A549 treated with AZD2906 at 1 μM for 4 hours (cell line): Measurements from ENCODE around the gene ACSF2. TPM values are rescaled to one million over a fixed set of nuclear protein-coding genes. Genes with fewer than 3 reads are reported as not detected.

Experiments used
- total RNA-seq: library from RNA; stranded (reverse); fragments of 200-300 nt; extraction: Qiagen RNA extraction; gene quantifications from 5 replicates; pipeline ENCODE4 v1.2.3, GENCODE V29; 2022

The ACSF2 gene, protein sequence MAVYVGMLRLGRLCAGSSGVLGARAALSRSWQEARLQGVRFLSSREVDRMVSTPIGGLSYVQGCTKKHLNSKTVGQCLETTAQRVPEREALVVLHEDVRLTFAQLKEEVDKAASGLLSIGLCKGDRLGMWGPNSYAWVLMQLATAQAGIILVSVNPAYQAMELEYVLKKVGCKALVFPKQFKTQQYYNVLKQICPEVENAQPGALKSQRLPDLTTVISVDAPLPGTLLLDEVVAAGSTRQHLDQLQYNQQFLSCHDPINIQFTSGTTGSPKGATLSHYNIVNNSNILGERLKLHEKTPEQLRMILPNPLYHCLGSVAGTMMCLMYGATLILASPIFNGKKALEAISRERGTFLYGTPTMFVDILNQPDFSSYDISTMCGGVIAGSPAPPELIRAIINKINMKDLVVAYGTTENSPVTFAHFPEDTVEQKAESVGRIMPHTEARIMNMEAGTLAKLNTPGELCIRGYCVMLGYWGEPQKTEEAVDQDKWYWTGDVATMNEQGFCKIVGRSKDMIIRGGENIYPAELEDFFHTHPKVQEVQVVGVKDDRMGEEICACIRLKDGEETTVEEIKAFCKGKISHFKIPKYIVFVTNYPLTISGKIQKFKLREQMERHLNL
- 11.0 to 13.9 TPM (median 12.7 TPM) in 5 replicates for total RNA-seq

DNA sequence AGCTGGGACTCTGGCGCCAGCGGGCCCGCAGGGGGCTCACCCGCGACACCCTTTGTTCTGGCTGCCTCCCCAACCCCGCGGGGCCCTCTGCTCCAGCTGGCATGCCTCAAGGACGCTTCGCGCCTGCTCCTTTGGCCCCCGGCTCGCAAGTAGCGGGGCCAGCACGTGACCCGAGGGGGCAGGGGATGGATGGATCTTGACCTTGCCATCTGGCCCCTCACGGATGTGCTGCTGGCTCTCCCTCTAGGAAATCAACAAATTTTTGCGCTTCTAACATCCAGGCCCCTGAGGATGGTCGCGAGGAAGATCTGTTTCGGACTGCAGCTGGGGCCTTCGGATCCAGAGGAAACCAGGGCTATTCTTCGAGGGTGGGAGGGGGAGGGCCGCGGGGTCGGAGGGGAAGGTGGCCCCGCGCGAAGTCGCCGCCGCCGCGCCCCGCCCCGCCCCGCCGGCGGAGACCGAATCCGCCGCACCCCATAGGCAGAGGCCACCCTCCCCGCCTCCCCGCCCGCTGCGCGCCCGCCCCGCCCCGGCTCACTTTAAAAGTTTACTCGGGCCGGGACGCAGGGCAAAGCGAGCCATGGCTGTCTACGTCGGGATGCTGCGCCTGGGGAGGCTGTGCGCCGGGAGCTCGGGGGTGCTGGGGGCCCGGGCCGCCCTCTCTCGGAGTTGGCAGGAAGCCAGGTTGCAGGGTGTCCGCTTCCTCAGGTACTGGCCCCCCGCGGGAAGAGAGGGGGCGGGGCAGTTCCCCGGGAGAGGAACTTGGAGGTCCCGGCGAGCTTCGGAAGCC lies at the start of gene ACSF2:
Gene ACSF2, plus strand, starts transcription at position 537 of the 790 bp plus-strand sequence. Its CDS starts 44 bp downstream, at position 581.

DNA sequence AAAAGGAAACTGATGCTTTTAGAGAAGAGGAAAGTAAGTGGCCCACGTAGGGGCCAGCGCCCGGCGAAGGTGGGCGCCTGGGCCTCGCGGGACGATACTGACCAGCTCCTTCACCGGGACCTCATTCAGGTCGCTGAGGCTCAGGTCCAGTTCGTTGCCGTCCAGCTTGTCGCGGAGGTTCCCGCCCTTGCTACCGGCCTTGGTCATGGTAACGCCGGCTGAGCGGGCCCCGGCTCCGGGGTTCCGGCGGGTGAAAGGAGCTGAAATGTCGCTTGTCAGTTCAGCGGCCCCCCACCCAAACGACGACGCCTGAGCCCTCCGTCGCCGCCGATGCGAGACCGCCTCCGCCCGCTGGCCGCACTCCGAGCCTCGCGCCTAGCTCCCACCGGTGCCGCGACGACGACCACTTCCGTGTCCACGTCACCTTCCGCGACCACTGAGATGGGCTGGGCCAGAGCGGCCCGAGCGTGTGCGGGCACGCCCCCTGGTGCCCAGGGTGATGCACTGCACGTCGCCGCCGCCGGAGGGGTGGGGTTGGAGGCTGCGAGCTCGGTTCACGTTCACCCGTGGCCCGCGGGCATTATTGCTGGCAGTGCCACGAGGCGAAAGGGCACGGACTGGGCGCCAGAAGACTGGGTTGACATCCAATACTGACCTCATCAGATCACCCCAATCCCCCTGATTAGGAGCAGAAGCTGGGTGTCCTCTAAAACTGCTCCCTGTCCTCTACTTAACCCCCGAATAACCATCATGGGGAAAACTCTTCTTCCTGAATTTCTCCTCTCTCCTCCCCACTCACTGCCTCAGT lies 28.7 kb upstream of the ACSF2 start, which contains the start of gene LRRC59:
Gene LRRC59, minus strand, starts transcription at position 413 of the 808 bp plus-strand sequence. Its CDS starts 206 bp downstream, at position 207.

DNA sequence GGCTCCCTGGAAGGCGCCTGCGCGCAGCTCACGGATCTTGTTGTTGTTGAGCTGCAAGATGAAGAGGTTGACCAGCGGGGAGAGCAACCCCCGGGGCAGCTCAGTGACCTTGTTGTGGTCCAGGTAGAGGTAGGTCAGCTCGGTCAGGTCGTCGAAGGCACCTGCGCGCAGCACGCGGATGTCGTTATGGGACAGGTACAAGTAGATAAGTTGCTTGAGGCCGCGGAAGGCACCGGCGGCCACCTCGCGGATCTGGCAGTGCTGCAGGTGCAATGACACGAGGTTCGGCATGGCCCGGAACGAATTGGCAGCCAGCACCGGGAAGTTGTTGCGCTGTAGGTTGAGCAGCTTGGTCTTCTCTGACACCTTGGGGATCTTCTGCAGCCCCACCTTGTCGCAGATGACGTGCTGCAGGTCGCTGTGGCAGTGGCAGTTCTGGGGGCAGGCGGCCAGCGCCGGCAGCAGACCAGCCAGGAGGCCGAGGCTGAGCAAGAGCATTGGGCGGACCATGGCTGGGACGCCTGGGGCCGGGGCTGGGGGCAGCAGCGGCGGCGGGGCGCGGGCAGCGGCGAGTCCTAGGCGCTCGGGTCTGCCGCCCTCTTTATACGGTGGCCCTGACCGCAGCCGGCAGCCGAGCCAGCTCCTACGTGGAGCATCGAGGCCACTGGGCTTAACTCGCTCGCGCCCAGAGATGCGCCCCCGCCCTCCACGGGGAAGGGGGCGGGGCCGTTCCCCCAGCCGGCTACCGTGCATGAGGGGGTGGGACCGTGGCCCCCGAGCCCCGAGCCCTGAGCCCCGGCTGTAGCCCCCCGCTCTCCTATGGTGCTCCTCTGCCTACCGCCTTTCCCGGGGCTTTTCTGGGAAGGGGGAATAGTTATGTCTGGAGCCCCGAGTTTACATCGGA lies 42.5 kb downstream of the ACSF2 start, which contains the start of gene CHAD:
Gene CHAD, minus strand, starts transcription at position 577 of the 904 bp plus-strand sequence. Its CDS starts 67 bp downstream, at position 510.

DNA sequence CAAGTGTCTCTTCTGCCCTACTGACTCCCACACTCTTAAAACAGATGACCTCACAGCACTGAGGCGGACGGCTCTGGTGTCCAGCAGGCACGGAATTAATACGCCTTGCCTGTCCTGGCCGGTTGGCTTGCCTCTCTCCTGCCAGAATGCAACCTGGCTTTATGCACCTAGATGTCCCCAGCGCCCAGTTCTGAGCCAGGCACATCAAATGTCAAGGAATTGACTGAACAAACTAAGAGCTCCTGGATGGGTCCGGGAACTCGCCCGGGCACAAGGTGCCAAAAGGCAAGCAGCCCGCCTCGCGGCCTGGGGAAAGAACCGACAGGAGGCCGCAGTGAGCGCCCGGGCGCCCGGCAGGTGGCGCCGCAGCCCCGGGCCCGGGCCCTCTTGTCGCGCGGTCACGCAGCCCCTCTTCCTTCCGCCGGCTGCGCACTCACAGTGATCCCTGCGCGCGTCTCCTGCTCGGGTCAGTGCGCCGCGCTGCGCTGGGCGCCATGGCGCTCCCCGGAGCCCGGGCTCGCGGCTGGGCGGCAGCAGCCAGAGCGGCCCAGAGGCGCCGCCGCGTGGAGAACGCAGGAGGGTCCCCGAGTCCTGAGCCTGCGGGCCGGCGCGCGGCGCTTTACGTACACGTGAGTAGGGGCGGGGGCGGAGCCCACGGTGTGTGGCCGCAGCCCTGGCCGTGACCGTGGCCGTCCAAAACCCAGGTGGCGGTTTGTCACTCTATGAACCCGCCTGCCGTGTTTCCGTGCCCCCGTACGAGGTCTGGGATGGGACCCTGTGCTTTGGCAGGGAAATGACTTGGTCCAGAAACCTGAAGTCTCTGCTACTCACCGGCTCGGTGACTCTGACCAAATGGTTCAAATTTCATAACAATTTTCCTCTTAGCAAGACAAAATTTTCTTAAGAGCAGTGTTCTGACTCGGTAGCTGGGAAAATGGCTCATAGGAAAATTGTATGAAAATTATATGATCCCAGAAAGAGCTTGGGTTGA lies 52.7 kb downstream of the ACSF2 start, which contains the start of gene RSAD1:
Gene RSAD1, plus strand, starts transcription at position 470 of the 991 bp plus-strand sequence. Its CDS starts 25 bp downstream, at position 495.

DNA sequence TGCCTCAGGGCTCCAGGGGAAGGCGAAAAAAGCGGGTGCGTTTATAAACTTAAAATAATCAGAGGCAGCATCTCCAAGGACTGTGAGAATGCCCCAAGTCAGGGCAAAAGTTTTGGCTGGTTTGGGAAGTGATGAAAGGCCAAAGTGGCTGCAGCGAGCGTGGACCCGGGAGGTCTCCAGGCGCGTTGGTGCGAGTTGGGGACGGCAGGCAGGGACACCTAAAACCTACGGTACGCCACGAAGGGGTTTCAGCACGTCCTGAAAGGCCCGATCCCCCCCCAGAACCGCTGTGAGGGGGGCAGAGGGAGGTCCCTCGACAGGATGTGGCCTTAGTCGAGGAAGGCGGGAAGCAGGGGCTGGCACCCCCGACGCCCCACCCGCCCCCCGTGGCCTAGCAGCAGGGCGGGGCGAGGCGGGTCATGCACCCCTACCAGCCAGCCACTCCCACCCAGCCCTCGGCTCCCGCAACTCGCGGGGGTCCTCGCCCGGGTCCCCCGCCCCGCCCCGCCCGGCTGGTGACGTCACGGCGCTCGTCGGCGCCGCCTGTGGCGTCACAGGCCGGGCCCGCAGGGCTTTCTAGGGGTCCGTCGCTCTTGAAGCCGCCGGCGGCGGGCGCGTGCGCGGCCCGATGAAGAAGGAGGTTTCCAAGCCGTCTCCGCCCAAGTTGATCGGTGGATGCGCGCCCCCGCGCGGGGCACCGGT lies 82.0 kb downstream of the ACSF2 start, which contains the start of gene MYCBPAP:
Gene MYCBPAP, plus strand, starts transcription at position 569 of the 702 bp plus-strand sequence. CDS start 236 bp downstream, outside the sequence.

Other genes starting within 250 kb of the ACSF2 start
- 6.3 to 11.2 TPM (median 8.9 TPM) in 5 replicates for gene COL1A1, start 224.6 kb upstream of the ACSF2 start, total RNA-seq
- 14.3 to 19.6 TPM (median 17.0 TPM) in 5 replicates for gene TMEM92, start 151.8 kb upstream of the ACSF2 start, total RNA-seq
- 20.8 to 23.3 TPM (median 21.9 TPM) in 5 replicates for gene XYLT2, start 80.1 kb upstream of the ACSF2 start, total RNA-seq
- 136 to 159 TPM (median 145 TPM) in 5 replicates for gene MRPL27, start 53.0 kb upstream of the ACSF2 start, total RNA-seq
- 13.8 to 16.2 TPM (median 14.3 TPM) in 5 replicates for gene EME1, start 53.0 kb upstream of the ACSF2 start, total RNA-seq
- 227 to 247 TPM (median 234 TPM) in 5 replicates for gene LRRC59, start 28.7 kb upstream of the ACSF2 start, total RNA-seq
- not detected in 5 replicates for gene CHAD, start 42.7 kb downstream of the ACSF2 start, total RNA-seq
- 25.5 to 33.7 TPM (median 30.9 TPM) in 5 replicates for gene RSAD1, start 52.6 kb downstream of the ACSF2 start, total RNA-seq
- gene MYCBPAP, start 82.2 kb downstream of the ACSF2 start, total RNA-seq: 0.35 to 0.89 TPM (median 0.54 TPM) in 5 replicates
- gene EPN3, start 106.5 kb downstream of the ACSF2 start, total RNA-seq: 0.11 to 0.28 TPM (median 0.20 TPM) in 5 replicates
- 65.1 to 85.9 TPM (median 81.4 TPM) in 5 replicates for gene SPATA20, start 121.0 kb downstream of the ACSF2 start, total RNA-seq
- 3.3 to 4.1 TPM (median 4.0 TPM) in 5 replicates for gene CACNA1G, start 134.5 kb downstream of the ACSF2 start, total RNA-seq
- gene ABCC3, start 208.7 kb downstream of the ACSF2 start, total RNA-seq: 112 to 132 TPM (median 127 TPM) in 5 replicates